HepG2 (cell line): ENCODE measurements around the gene PRSS3. TPM values are rescaled to one million over a fixed set of nuclear protein-coding genes. Genes with fewer than 3 reads are reported as not detected.

Source experiments
- ATAC-seq: fragments of 200-7000 bp; cut with Tn5 transposase; 3 replicates; pipeline ENCODE4 v1.9.1; 2020; ENCODE audit warnings: mild to moderate bottlenecking, moderate library complexity
- BruUV-seq: library from RNA; stranded (reverse); fragments of 400-500 nt; replicated peaks from 2 replicates; lab custom pipeline; 2021; lab: Mats Ljungman, UMichigan
- CTCF ChIA-PET: fragments of 300-600 bp; formaldehyde crosslinking; extraction: SDS; loops from one replicate; lab custom pipeline; 2021; ENCODE audit warnings: low total read pairs, inconsistent platforms, low intra/inter-chr PET ratio; lab: Yijun Ruan, JAX
- POLR2A ChIA-PET: fragments of 350-600 bp; sonication (Branson Sonifier 250); formaldehyde crosslinking; loops from one replicate; lab custom pipeline; 2020; ENCODE audit warnings: antibody characterized with exemption, inconsistent platforms; lab: Yijun Ruan, JAX
- DNase-seq: peaks from one replicate; pipeline ENCODE4 v3.0.0-alpha.2; 2015; ENCODE audit warnings: low spot score
- FAIRE-seq: peaks from 3 replicates; lab custom pipeline; 2011; peaks lifted over from hg19 to GRCh38; lab: Jason Lieb, UNC
- H2AFZ ChIP-seq: one replicate; pipeline ENCODE4 v1.6.1; 2011; ENCODE audit warnings: low read length, inconsistent platforms
- H3K27ac ChIP-seq: fragments of 300-600 bp; 3 replicates; pipeline ENCODE4 v1.8.0; 2011; ENCODE audit warnings: mixed run types, mild to moderate bottlenecking, mixed read lengths, low read length, inconsistent platforms; ENCODE audit not compliant: insufficient read depth; ENCODE audit errors: extremely low read length
- H3K27me3 ChIP-seq, 2 experiments: fragments of 200-600 bp in 1 of 2; 2 replicates in 1 of 2; 3 replicates in 1 of 2; pipeline versions ENCODE4 v1.6.0 to v1.8.0; 2011; ENCODE audit warnings: low read length in 2 of 2, mild to moderate bottlenecking in 2 of 2, moderate library complexity in 2 of 2, inconsistent platforms in 1 of 2; ENCODE audit not compliant: insufficient read depth in 2 of 2, control insufficient read depth in 1 of 2
- H3K36me3 ChIP-seq, 2 experiments: fragments of 200-600 bp in 1 of 2; replicated peaks in 1 of 2; 2 replicates in 1 of 2; 3 replicates in 1 of 2; pipeline versions ENCODE4 v1.5.1 to v1.8.0; 2011; ENCODE audit warnings: low read length in 2 of 2, inconsistent platforms in 1 of 2; ENCODE audit not compliant: insufficient read depth in 2 of 2, control insufficient read depth in 1 of 2
- H3K4me1 ChIP-seq: 2 replicates; pipeline ENCODE4 v1.5.1; 2012; ENCODE audit warnings: low read length, inconsistent platforms; ENCODE audit not compliant: insufficient read depth
- H3K4me2 ChIP-seq: 2 replicates; pipeline ENCODE4 v1.6.0; 2011; ENCODE audit warnings: low read depth, low read length, inconsistent platforms
- H3K4me3 ChIP-seq, 3 experiments: fragments of 200-600 bp in 1 of 3; sonication (generic), shearing (Covaris generic) in 1 of 3; replicated peaks in 1 of 3; 2 replicates each; pipeline ENCODE4 v1.5.1; 2011 to 2016; ENCODE audit warnings: low read length in 3 of 3, inconsistent platforms in 2 of 3, low read depth in 2 of 3, mild to moderate bottlenecking in 2 of 3, control low read depth in 1 of 3, mixed read lengths in 1 of 3; ENCODE audit not compliant: insufficient read depth in 1 of 3
- H3K79me2 ChIP-seq: one replicate; pipeline ENCODE4 v1.6.1; 2011; ENCODE audit warnings: low read length, inconsistent platforms; ENCODE audit not compliant: insufficient read depth
- H3K9ac ChIP-seq: 2 replicates; pipeline ENCODE4 v1.6.0; 2011; ENCODE audit warnings: mild to moderate bottlenecking, low read depth, low read length, inconsistent platforms; ENCODE audit not compliant: insufficient read depth
- H3K9me3 ChIP-seq: 2 replicates; pipeline ENCODE4 v1.5.1; 2012; ENCODE audit warnings: mild to moderate bottlenecking, low read length
- H4K20me1 ChIP-seq: 2 replicates; pipeline ENCODE4 v1.6.0; 2011; ENCODE audit warnings: inconsistent platforms, mild to moderate bottlenecking, low read length, moderate library complexity; ENCODE audit not compliant: insufficient read depth
- DZIP1 ChIP-seq: sonication (generic); formaldehyde crosslinking; IDR thresholded peaks from 2 replicates; pipeline ENCODE4 v1.5.0; 2020; ENCODE audit warnings: mild to moderate bottlenecking, missing genetic modification reagents
- FOXA1 ChIP-seq, 2 experiments: fragments of 450-650 bp in 1 of 2; sonication (generic) in 1 of 2; formaldehyde crosslinking in 1 of 2; IDR thresholded peaks; 2 replicates each; pipeline versions ENCODE4 v1.4.0 to v1.6.1; 2016 to 2020; ENCODE audit warnings: missing genetic modification reagents in 1 of 2
- GABPA ChIP-seq, 2 experiments: IDR thresholded peaks; 2 replicates each; pipeline ENCODE4 v1.6.1; 2011 to 2016; ENCODE audit warnings: low read depth in 2 of 2, low read length in 1 of 2, missing biosample characterization in 1 of 2, missing genetic modification characterization in 1 of 2
- HDAC1 ChIP-seq: sonication (generic); formaldehyde crosslinking; IDR thresholded peaks from 2 replicates; pipeline ENCODE4 v1.5.1; 2020; ENCODE audit warnings: mild to moderate bottlenecking, missing genetic modification reagents
- HOXA7 ChIP-seq: sonication (generic); formaldehyde crosslinking; IDR thresholded peaks from 2 replicates; pipeline ENCODE4 v1.8.1; 2022; ENCODE audit warnings: mild to moderate bottlenecking, missing genetic modification reagents, moderate library complexity
- NFE2L2 ChIP-seq: fragments of 150-350 bp; IDR thresholded peaks from 2 replicates; pipeline ENCODE4 v1.6.1; 2014; ENCODE audit warnings: low read length
- POLR2AphosphoS2 ChIP-seq: IDR thresholded peaks from 2 replicates; pipeline ENCODE4 v1.6.1; 2011; ENCODE audit warnings: low read depth, low read length, improper control_type of control experiment
- SAP130 ChIP-seq: IDR thresholded peaks from 2 replicates; pipeline ENCODE4 v1.6.1; 2016; ENCODE audit warnings: low read depth
- SIN3B ChIP-seq: fragments of 150-350 bp; IDR thresholded peaks from 2 replicates; pipeline ENCODE4 v1.6.1; 2014; ENCODE audit warnings: low read length
- SP4 ChIP-seq: sonication (generic); formaldehyde crosslinking; IDR thresholded peaks from 2 replicates; pipeline ENCODE4 v1.8.1; 2023; ENCODE audit warnings: mild to moderate bottlenecking, missing genetic modification reagents
- U2AF1 ChIP-seq: fragments of 200-400 bp; formaldehyde crosslinking; optimal IDR thresholded peaks from 2 replicates; pipeline ENCODE3; 2017; ENCODE audit warnings: mild to moderate bottlenecking, low read depth, low read length
- ZFP36L1 ChIP-seq: sonication (generic); formaldehyde crosslinking; IDR thresholded peaks from 2 replicates; pipeline ENCODE4 v1.8.0; 2022; ENCODE audit warnings: mild to moderate bottlenecking, missing genetic modification reagents, moderate library complexity
- ZNF225 ChIP-seq: sonication (generic); formaldehyde crosslinking; IDR thresholded peaks from 2 replicates; pipeline ENCODE4 v1.4.0; 2020; ENCODE audit warnings: mild to moderate bottlenecking, missing genetic modification reagents
- ZNF3 ChIP-seq: IDR thresholded peaks from 2 replicates; pipeline ENCODE4 v1.7.0; 2017; ENCODE audit warnings: inconsistent platforms
- WGBS: methylation state at CpG from one replicate; pipeline ENCODE4 v1.1.6; 2017; ENCODE audit warnings: low lambda C conversion rate; 5-methylcytosine and 5-hydroxymethylcytosine counted together
- in situ Hi-C: cut with HindIII; loops from 2 replicates; pipeline ENCODE4 v1.10.0; 2017; ENCODE audit warnings: low pct_unique_long_range_greater_than_20kb; ENCODE audit not compliant: extremely low pct_ligation_motif_present
- intact Hi-C: fragments of 100-400 bp; cut with micrococcal nuclease; formaldehyde crosslinking; loops from one replicate; pipeline ENCODE4 v1.10.0; 2022; ENCODE audit not compliant: unreplicated experiment
- polyA plus RNA-seq, 8 experiments: library from polyadenylated mRNA; depleted of rRNA in 3 of 8; stranded (reverse) in 7 of 8; unstranded in 1 of 8; fragments of >200 nt; fragmentation: Illumina TruSeq in 4 of 8; extraction: Trizol in 4 of 8; gene quantifications; 2 replicates each; pipeline versions ENCODE4 v1.2.1 to v1.2.3, GENCODE V29; 2011 to 2016; ENCODE audit warnings: low read depth in 4 of 8, missing spikeins in 1 of 8, mixed read lengths in 1 of 8; ENCODE audit not compliant: insufficient read depth in 1 of 8
- total RNA-seq, 5 experiments: library from RNA; depleted of rRNA; stranded (reverse); fragments of >200 nt; fragmentation: Illumina TruSeq; extraction: Trizol; gene quantifications; 2 replicates each; pipeline ENCODE4 v1.2.3, GENCODE V29; 2016; ENCODE audit warnings: low read depth in 1 of 5
- TF ChIP-seq, protein P1 (sequence below): sonication (generic); formaldehyde crosslinking; IDR thresholded peaks from 2 replicates; pipeline ENCODE4 v1.4.0; 2020; ENCODE audit warnings: missing genetic modification reagents
- TF ChIP-seq, protein P2 (sequence below): sonication (generic); formaldehyde crosslinking; conservative IDR thresholded peaks from 2 replicates; pipeline ENCODE4 v1.4.0; 2020; ENCODE audit warnings: mild to moderate bottlenecking, missing genetic modification reagents, moderate library complexity

The PRSS3 gene
- total and polyA plus RNA-seq, 2 of the 13 experiments (the other 11 are each of a cell fraction or from before 2014, with no cell fraction given), result not detected

DNA sequence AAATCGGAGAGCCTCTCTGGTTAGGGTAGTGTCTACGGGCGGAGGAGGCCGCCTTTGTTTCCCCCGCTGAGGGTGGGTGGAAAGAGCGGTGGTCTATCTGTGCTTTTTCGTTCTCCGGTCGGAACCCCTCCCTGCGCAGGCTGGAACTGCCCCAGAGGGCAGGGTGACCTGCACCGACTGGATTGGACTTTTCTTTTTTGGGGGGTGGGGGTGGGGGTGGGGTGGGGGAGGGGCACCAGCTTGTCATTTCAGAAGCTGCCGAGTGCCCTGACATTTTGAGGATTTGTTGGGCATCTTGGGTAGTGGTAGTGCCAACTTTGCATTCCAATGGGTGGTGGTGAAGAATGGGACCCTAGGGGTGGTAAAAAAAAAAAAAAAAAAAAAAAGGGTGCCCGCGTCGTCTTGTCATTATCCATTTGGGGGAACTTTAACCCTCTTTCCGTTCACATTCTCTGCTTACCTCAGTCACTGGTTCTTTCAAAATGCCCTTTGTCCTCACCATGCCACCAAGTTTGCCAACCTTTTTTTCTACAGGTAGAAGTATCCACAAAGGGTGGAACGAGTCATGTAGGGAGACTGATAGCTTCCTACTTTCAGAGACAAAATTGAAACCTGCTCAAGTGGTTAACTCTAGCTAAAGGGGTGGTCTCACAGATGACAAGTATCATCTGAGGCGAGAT lies 22.9 kb downstream of the PRSS3 start (continued):
- no peak for TF ChIP-seq GABPA (IDR thresholded peaks at IDR 0.05; ENCODE audit: low read depth, low read length)
- TF ChIP-seq GABPA (CRISPR knock-in tag; IDR thresholded peaks at IDR 0.05; ENCODE audit: low read depth), result 0 out of 2 replicates have a peak, but pooled peaks have one; percentile 6
- TF ChIP-seq, protein P1, sequence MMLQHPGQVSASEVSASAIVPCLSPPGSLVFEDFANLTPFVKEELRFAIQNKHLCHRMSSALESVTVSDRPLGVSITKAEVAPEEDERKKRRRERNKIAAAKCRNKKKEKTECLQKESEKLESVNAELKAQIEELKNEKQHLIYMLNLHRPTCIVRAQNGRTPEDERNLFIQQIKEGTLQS, result no peak
- TF ChIP-seq HDAC1 (CRISPR knock-in tag), result 0 out of 2 replicates have a peak, but pooled peaks have one; percentile 30
- TF ChIP-seq SIN3B, result no peak
- no peak for TF ChIP-seq NFE2L2

DNA sequence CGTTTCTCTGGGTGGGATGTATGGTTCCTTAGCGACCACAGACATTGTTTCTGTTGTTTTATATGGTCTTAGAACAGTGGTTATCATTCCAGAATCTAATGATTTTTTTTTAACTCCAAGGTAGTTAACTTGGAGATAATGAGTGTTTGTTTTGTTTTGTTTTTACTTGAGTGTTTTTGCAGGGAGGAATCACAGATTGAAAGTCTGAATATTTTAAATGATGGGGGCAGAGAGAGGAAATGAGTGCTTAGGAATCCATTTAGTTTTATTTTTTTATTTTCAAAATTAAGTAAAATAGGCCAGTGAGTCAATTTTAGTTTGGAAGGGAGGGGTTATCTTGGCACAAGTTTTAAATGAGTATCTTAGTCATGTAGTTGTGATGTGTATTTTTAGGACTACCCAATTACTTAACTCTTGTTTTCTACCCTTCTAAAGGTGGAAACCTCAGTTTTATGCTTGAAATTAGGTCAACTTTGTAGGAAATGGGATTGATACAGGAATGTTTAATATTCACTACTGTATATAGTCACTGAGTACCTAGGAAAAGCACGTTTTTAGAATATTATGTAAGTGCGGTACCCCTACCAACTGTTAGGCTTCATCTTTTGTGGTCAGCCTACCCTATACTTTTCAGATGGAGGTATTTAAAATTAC lies 23.6 kb downstream of the PRSS3 start:
- H3K27me3 ChIP-seq, result no peaks in the 10 kb centered on the region; a peak in 1 of 5 replicates
- FAIRE-seq (no peak), DNase-seq (no peak), ATAC-seq (no peak)
- H3K79me2 ChIP-seq, result peaks cover 64% of the 10 kb centered on the region
- in situ Hi-C loops, result loop anchor here (5.0 kb wide), 1 partner anchor 33 kb away; no protein-coding TSS in a partner anchor
- H3K4me1 ChIP-seq, result peaks cover 49% of the 10 kb centered on the region
- peak overlapping the region; percentile 92 for H3K9ac ChIP-seq
- peak overlapping the region; percentile 92 for H3K4me2 ChIP-seq
- no peaks in the 10 kb centered on the region for H3K36me3 ChIP-seq
- H2AFZ ChIP-seq, result no peak overlapping the region
- H3K9me3 ChIP-seq, result no peaks in the 10 kb centered on the region
- POLR2A ChIA-PET, result no interaction called here
- H3K4me3 ChIP-seq, result peak overlapping the region; percentile 69 to 93 (median 81); a peak in 5 of 6 replicates
- intact Hi-C loops, result no loop called here
- 21% methylated on average over 4 of the region's 4 CpGs for WGBS
- BruUV-seq, result TSS peak; percentile 51
- peak overlapping the region; percentile 59 for H3K27ac ChIP-seq
- CTCF ChIA-PET, result no interaction called here
- peaks cover 29% of the 10 kb centered on the region for H4K20me1 ChIP-seq
- no peak for TF ChIP-seq ZFP36L1
- no peak for TF ChIP-seq POLR2AphosphoS2
- TF ChIP-seq, protein P2, sequence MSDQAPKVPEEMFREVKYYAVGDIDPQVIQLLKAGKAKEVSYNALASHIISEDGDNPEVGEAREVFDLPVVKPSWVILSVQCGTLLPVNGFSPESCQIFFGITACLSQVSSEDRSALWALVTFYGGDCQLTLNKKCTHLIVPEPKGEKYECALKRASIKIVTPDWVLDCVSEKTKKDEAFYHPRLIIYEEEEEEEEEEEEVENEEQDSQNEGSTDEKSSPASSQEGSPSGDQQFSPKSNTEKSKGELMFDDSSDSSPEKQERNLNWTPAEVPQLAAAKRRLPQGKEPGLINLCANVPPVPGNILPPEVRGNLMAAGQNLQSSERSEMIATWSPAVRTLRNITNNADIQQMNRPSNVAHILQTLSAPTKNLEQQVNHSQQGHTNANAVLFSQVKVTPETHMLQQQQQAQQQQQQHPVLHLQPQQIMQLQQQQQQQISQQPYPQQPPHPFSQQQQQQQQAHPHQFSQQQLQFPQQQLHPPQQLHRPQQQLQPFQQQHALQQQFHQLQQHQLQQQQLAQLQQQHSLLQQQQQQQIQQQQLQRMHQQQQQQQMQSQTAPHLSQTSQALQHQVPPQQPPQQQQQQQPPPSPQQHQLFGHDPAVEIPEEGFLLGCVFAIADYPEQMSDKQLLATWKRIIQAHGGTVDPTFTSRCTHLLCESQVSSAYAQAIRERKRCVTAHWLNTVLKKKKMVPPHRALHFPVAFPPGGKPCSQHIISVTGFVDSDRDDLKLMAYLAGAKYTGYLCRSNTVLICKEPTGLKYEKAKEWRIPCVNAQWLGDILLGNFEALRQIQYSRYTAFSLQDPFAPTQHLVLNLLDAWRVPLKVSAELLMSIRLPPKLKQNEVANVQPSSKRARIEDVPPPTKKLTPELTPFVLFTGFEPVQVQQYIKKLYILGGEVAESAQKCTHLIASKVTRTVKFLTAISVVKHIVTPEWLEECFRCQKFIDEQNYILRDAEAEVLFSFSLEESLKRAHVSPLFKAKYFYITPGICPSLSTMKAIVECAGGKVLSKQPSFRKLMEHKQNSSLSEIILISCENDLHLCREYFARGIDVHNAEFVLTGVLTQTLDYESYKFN (CRISPR knock-in tag), result no peak
- TF ChIP-seq FOXA1 (IDR thresholded peaks at IDR 0.05), result no peak
- TF ChIP-seq FOXA1 (CRISPR knock-in tag; IDR thresholded peaks at IDR 0.05), result no peak
- TF ChIP-seq ZNF3, result no peak
- TF ChIP-seq DZIP1 (CRISPR knock-in tag), result no peak
- TF ChIP-seq HOXA7, result no peak
- no peak for TF ChIP-seq U2AF1
- no peak for TF ChIP-seq SP4
- TF ChIP-seq ZNF225 (CRISPR knock-in tag), result no peak
- no peak for TF ChIP-seq SAP130 (CRISPR knock-in tag)
